HG03558 (cell line): ENCODE results near the gene ANO7.

Experiments
- ATAC-seq: cut with Tn5 transposase; IDR thresholded peaks from one replicate; pipeline ENCODE4 v1.9.1; 2021; ENCODE audit warnings: moderate number of reproducible peaks; ENCODE audit not compliant: unreplicated experiment; ENCODE audit errors: extremely low read depth

Gene ANO7

GRCh38 chr2:241204010-241204384 lies 15.5 kb downstream of the ANO7 start:
- no peak for ATAC-seq

- ATAC-seq: no peak
These were observed 16.0 kb downstream of the ANO7 start for GRCh38 chr2:241204490-241204889.

- ATAC-seq: no peak
These were observed 16.6 kb downstream of the ANO7 start for GRCh38 chr2:241205086-241205485.

GRCh38 chr2:241207151-241207550 lies 18.7 kb downstream of the ANO7 start:
- ATAC-seq: no peak

GRCh38 chr2:241207641-241208040 lies 19.2 kb downstream of the ANO7 start:
- no peak for ATAC-seq

- no peak for ATAC-seq
These were observed 19.6 kb downstream of the ANO7 start for GRCh38 chr2:241208058-241208457.

- no peak for ATAC-seq
These were observed 20.8 kb downstream of the ANO7 start for GRCh38 chr2:241209271-241209670.

GRCh38 chr2:241211276-241211675 lies 22.8 kb downstream of the ANO7 start:
- ATAC-seq: no peak

GRCh38 chr2:241213041-241213440 lies 24.6 kb downstream of the ANO7 start:
- no peak for ATAC-seq

- ATAC-seq: no peak
These were observed 25.1 kb downstream of the ANO7 start for GRCh38 chr2:241213567-241213966.

GRCh38 chr2:241214209-241214608 lies 25.7 kb downstream of the ANO7 start:
- ATAC-seq: no peak

- ATAC-seq: no peak
These were observed 26.3 kb downstream of the ANO7 start for GRCh38 chr2:241214766-241215165.

- ATAC-seq: no peak
These were observed 26.9 kb downstream of the ANO7 start for GRCh38 chr2:241215421-241215820.

- no peak for ATAC-seq
These were observed 27.8 kb downstream of the ANO7 start for GRCh38 chr2:241216211-241216761.

- ATAC-seq: no peak
These were observed 29.0 kb downstream of the ANO7 start for GRCh38 chr2:241217320-241218031.

- no peak for ATAC-seq
These were observed 29.9 kb downstream of the ANO7 start for GRCh38 chr2:241218131-241219029.

- ATAC-seq: no peak
These were observed 30.5 kb downstream of the ANO7 start for GRCh38 chr2:241219030-241219382.

GRCh38 chr2:241219856-241220356 lies 31.4 kb downstream of the ANO7 start:
- ATAC-seq: no peak

- no peak for ATAC-seq
These were observed 34.9 kb downstream of the ANO7 start for GRCh38 chr2:241223211-241224017.
